ENCODE measurements around the gene GPAT3. TPM values are rescaled to one million over a fixed set of nuclear protein-coding genes. Genes with fewer than 3 reads are reported as not detected.

The GPAT3 gene
- total RNA-seq, 4 donors from 2014 or later = 2.3 to 7.3 (median 4.5) TPM

GRCh38 chr4:83610729-83611128 is 74.8 kb downstream of the GPAT3 start:
- Histone ChIP-seq H3K4me1 (no peaks in the 10 kb centered on the region), H3K27ac (no peak overlapping the region), H3K36me3 (no peaks in the 10 kb centered on the region), H3K4me3 (no peak overlapping the region), H3K27me3 (no peaks in the 10 kb centered on the region), H3K9me3 (peaks cover 11% of the 10 kb centered on the region)
- DNase-seq (ENCODE audit: low spot score in 2 of 2) = no peak
- TF ChIP-seq POLR2A (IDR thresholded peaks at IDR 0.05) (no peak), POLR2AphosphoS5 (IDR thresholded peaks at IDR 0.05) (no peak), EP300 (IDR thresholded peaks at IDR 0.05) (no peak)
- TF ChIP-seq, protein P1, sequence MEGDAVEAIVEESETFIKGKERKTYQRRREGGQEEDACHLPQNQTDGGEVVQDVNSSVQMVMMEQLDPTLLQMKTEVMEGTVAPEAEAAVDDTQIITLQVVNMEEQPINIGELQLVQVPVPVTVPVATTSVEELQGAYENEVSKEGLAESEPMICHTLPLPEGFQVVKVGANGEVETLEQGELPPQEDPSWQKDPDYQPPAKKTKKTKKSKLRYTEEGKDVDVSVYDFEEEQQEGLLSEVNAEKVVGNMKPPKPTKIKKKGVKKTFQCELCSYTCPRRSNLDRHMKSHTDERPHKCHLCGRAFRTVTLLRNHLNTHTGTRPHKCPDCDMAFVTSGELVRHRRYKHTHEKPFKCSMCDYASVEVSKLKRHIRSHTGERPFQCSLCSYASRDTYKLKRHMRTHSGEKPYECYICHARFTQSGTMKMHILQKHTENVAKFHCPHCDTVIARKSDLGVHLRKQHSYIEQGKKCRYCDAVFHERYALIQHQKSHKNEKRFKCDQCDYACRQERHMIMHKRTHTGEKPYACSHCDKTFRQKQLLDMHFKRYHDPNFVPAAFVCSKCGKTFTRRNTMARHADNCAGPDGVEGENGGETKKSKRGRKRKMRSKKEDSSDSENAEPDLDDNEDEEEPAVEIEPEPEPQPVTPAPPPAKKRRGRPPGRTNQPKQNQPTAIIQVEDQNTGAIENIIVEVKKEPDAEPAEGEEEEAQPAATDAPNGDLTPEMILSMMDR (IDR thresholded peaks at IDR 0.05) = no peak
- 95% methylated on average over 1 of the region's 1 CpG for WGBS

DNA sequence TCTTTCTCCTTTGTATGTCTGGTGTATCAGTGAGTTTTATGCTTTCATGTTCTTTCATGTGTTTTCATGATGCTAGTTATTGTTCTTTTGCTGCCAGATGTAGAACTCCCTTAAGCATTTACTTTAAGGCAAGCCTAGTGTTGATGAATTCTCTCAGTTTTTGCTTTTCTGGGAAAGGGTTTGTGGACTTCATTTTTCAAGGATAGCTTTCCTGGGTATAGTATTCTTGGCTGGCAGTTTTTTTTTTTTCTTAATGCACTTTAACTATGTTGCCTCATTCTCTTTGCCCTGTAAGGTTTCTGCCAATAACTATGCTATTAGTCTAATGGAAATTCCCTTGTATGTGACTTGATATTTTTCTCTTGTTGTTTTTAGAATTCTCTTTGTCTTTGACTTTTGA is 77.1 kb downstream of the GPAT3 start:
- DNase-seq (ENCODE audit: low spot score in 2 of 2) = no peak
- no peaks in the 10 kb centered on the region for H3K4me1 ChIP-seq
- H3K4me3 ChIP-seq = no peak overlapping the region
- peaks cover 11% of the 10 kb centered on the region for H3K9me3 ChIP-seq
- TF ChIP-seq EP300 (IDR thresholded peaks at IDR 0.05) (no peak), POLR2AphosphoS5 (IDR thresholded peaks at IDR 0.05) (no peak), POLR2A (IDR thresholded peaks at IDR 0.05) (no peak)
- TF ChIP-seq, protein P1 (IDR thresholded peaks at IDR 0.05) = no peak
- no peaks in the 10 kb centered on the region for H3K36me3 ChIP-seq
- no peak overlapping the region for H3K27ac ChIP-seq
- no peaks in the 10 kb centered on the region for H3K27me3 ChIP-seq

GRCh38 chr4:83613994-83614393 is 78.1 kb downstream of the GPAT3 start:
- H3K27ac ChIP-seq = no peak overlapping the region
- TF ChIP-seq, protein P1 (IDR thresholded peaks at IDR 0.05) = no peak
- TF ChIP-seq EP300 (IDR thresholded peaks at IDR 0.05) = no peak
- TF ChIP-seq POLR2A (IDR thresholded peaks at IDR 0.05) = no peak
- no peaks in the 10 kb centered on the region for H3K27me3 ChIP-seq
- no peaks in the 10 kb centered on the region for H3K36me3 ChIP-seq
- no peak overlapping the region for H3K4me3 ChIP-seq
- peaks cover 11% of the 10 kb centered on the region for H3K9me3 ChIP-seq
- H3K4me1 ChIP-seq = no peaks in the 10 kb centered on the region
- 90% methylated on average over 4 of the region's 4 CpGs for WGBS
- no peak for DNase-seq (ENCODE audit: low spot score in 2 of 2)

DNA sequence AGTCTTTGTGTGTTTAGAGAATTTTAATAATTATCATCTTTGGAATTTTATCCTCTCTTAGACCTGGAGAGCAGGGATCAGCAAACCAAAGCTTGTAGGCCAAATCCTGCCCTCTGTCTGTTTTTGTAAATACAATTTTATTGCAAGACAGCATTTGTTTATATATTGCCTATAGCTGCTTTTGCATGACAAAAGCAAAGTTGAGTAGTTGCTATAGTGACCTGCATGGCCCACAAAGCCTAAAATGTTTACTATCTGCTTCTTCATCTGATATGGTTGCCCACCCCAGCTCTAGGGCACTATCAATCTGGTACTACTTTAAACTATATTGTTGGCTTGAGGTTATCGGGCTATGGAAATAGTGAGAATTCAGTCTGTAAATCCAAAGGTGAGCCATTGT is 80.3 kb downstream of the GPAT3 start:
- no peaks in the 10 kb centered on the region for H3K4me1 ChIP-seq
- H3K4me3 ChIP-seq = no peak overlapping the region
- TF ChIP-seq, protein P1 (IDR thresholded peaks at IDR 0.05) = no peak
- no peaks in the 10 kb centered on the region for H3K27me3 ChIP-seq
- 35% methylated on average over 1 of the region's 1 CpG for WGBS
- peaks cover 11% of the 10 kb centered on the region for H3K9me3 ChIP-seq
- no peaks in the 10 kb centered on the region for H3K36me3 ChIP-seq
- no peak for DNase-seq (ENCODE audit: low spot score in 2 of 2)
- H3K27ac ChIP-seq = no peak overlapping the region

DNA sequence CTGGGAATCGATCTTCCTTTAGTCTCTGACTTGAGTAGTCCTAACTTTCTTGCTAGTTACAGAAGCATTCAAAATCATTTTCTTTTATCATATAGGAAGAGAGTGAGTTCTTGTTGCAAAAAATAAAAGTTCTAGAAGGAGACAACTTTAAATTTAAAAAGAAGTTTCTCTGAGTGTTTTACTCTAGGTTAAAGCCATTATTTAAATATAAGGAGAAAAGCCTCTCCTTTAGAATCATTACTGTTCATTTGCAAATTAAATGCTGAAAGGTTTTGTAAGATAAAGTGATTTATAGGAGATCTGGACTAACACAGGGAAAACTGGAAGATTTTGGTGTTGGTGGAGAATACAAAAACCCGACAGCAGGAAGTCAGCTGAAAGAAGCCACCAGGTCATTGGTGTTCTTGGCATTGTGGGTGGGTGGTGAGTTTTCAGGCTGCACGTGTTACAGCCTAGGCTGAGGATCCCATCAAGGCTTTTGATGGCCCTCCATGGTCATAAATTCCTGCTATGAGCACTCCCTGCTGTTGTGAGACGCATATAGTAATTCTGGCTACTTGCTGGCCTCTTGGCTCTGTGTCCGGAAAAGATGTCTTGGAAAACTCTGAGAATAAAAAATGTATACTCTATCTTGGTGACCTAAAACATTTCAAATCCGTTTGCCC is 81.6 kb downstream of the GPAT3 start:
- DNase-seq (ENCODE audit: low spot score in 2 of 2) = no peak

More for the DNA sequence above, 81.6 kb downstream of the GPAT3 start:
- WGBS = 64% methylated on average over 6 of the region's 6 CpGs
- Histone ChIP-seq H3K36me3 (no peaks in the 10 kb centered on the region), H3K27me3 (no peaks in the 10 kb centered on the region), H3K27ac (no peak overlapping the region), H3K4me1 (no peaks in the 10 kb centered on the region), H3K9me3 (peaks cover 20% of the 10 kb centered on the region), H3K4me3 (no peak overlapping the region)
- TF ChIP-seq POLR2A (IDR thresholded peaks at IDR 0.05) = no peak
- TF ChIP-seq EP300 (IDR thresholded peaks at IDR 0.05) = no peak
- no peak for TF ChIP-seq POLR2AphosphoS5 (IDR thresholded peaks at IDR 0.05)
- TF ChIP-seq, protein P1 (IDR thresholded peaks at IDR 0.05) = no peak
